GM19467 (cell line): ENCODE measurements around the gene TEX19.

Source experiments
- ATAC-seq: cut with Tn5 transposase; IDR thresholded peaks from one replicate; pipeline ENCODE4 v1.9.1; 2021; ENCODE audit warnings: mild to moderate bottlenecking, moderate library complexity; ENCODE audit not compliant: unreplicated experiment

The TEX19 gene

GRCh38 chr17:82358465-82359350 is at the start of gene TEX19:
TSS of gene TEX19 (plus strand) at chr17:82359247. CDS start at chr17:82362151, 2,904 bp downstream.
- ATAC-seq, result no peak

DNA sequence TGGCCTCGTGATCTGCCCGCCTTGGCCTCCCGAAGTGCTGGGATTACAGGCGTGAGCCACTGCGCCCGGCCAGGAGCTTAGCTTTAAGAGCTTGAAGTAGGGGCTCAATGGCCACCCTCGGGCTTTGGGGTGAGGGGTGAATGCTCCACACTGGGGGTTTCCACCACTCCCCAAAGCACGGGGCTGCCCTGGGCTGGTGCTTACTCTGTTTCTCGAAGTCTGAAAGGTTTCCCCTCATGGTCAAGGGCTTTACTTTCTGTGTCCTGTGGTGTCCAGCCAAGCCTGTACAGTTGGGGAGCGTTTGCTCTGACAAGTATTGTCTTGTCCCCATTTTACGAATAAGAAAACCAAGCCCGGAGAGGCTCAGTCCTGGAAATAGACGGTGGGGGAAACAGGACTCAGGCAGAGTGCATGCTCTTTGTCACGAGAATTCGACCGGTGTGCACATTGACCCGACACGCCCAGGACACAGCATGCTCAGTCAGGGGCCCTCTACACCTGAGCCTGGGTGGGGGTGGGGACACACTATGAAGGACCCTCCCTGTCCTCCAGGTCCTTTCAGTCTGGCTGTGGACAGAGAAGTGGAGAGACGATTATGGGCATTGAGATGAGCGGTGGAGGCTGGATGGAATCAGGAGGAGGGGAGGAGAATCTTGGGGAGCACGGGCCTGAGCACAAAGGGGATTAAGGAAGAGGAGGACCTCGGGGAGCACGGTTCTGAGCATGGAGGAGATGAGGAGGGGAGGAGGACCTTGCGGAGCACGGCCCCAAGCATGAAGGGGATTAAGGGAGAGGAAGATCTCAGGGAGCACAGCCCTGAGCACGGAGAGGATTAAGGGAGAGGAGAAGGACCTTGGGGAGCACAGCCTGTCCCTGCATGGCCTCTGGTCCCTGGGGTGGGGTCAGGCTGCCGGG is 49.1 kb upstream of the TEX19 start:
- no peak for ATAC-seq

GRCh38 chr17:82310877-82311276 is 48.2 kb upstream of the TEX19 start:
- no peak for ATAC-seq

GRCh38 chr17:82311971-82312370 is 47.1 kb upstream of the TEX19 start:
- no peak for ATAC-seq

DNA sequence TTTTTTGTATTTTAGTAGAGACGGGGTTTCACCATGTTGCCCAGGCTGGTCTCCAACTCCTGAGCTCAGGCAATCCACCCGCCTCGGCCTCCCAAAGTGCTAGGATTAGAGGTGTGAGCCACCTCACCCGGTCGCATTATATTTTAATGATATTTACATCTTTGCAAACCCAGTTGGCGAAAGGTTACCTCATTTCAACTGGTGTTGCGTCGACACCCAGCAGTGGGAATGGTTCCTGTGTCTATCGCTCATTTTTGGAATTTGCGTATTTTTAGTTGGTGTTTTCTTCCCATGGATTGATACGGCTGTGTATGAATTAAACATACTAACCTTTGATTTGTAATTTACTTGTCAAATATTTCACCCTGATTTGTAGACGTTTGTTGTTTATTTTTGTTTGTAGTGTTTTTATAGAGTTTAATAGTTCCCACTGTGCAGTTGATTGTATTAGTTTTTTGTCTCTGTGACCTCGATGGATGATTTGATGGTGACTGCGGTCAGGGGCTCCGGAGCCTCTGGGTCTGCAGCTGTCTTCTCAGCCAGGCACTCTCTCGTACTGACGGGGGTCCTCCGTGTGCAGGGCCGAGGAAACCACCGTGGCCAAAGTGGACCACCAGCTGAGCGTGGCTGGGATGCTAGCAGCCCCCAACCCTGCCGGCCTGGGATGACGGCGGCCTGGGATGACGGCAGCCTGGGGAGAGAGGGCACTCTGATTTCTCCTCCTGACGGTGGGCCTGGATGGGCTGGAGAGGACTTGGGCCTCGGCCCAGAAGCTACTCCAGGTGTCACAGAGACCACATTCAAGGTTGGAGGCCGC is 45.6 kb upstream of the TEX19 start:
- ATAC-seq, result no peak

DNA sequence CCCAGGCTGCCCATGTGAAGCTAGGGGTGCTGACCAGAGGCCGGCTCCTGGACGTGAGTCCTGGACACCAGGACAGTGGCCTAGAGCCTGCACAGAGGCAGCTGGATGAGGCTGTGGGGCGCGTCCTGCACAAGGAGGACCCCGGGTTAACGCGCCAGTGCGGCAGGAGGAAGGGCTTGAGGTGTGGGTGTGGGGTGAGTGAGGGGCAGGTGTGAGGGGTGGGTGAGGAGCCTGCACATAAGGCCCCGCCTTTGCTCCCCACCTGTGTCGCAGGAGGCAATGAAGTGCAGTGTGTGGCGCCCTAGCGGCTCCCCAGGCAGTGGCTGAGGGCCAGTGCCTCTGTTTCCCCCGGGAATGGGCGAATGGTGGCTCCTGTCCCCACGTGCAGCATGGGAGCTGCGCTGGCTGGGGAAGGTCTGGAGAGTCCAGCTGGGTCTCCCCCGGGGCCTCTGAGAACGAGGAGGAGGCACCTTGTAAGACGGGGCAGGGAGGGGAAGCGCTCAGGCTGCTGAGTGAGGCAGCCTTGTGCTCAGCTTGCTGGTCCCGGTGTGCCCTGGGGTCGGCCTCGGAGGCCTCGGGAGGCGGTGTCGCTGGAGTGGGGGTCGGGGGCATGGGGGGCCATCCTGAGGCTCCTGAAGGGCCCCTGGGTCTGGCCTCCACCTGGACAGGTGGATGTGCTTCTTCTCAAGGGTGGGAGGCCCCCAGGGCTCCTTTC is 44.9 kb upstream of the TEX19 start:
- ATAC-seq, result no peak

- ATAC-seq, result no peak
Measured at GRCh38 chr17:82314727-82315605, 44.1 kb upstream of the TEX19 start.

DNA sequence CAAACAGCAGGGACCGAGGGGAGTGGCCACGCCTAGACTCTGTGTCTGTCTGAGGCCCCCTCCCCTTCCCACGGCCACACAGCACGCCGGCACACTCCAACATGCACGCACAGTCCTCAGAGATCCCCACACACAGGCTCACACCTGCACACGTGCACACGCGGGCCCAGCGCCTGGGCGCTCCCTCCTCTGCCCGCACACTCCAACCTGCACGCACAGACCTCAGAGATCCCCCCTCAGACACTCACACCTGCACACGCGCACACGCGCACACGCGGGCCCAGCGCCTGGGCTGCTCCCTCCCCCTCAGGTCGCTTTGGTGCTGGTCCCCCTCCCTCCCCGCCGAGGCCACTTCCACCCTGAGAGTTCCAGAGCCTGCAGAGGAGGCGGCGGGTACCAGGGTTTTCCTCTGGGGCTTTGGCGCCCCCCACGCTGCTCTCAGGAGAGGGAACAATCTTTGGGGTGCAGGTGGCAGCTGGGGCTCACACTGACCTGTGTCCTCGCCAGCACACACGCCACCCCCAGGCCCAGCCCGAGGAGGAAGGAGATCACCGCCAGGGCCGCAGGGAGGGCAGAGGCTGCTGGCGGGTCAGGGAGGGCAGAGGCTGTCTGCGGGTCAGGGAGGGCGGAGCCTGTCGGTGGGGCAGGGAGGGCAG is 43.2 kb upstream of the TEX19 start:
- ATAC-seq, result no peak

DNA sequence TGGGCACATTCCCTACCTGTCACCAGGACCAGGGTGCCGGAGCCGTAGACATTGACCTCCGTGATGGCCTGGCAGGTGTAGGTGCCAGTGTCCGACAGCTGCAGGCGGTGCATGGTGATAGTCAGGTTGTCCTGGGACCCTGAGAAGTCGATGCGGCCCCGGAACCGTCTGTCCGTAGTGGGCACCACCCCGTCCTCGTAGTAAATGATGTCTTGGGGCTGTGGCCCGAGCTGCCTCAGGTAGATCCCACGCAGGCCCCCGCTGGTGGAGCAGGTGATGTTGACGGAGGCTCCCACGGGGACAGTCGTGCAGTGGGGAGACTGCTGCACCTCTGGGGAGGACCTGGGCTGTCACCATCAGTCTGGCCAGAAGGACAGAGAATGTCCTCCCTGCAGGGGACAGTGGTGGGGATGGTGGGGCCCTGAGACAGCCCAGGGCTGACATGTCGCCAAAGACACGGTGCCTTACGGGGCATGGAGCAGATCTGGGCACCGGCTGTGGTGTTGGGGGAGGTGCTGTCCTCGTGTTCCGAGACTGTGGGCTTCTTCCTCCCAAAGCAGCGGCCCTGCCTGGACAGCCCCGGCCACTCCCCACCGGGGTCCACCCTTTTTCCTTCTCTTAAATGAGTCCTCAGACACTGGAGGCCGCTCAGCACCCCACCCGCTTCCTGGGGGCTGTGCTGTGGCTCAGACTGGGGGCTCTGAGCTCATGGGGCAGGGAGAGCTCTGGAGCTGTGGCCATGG is 42.2 kb upstream of the TEX19 start:
- no peak for ATAC-seq

DNA sequence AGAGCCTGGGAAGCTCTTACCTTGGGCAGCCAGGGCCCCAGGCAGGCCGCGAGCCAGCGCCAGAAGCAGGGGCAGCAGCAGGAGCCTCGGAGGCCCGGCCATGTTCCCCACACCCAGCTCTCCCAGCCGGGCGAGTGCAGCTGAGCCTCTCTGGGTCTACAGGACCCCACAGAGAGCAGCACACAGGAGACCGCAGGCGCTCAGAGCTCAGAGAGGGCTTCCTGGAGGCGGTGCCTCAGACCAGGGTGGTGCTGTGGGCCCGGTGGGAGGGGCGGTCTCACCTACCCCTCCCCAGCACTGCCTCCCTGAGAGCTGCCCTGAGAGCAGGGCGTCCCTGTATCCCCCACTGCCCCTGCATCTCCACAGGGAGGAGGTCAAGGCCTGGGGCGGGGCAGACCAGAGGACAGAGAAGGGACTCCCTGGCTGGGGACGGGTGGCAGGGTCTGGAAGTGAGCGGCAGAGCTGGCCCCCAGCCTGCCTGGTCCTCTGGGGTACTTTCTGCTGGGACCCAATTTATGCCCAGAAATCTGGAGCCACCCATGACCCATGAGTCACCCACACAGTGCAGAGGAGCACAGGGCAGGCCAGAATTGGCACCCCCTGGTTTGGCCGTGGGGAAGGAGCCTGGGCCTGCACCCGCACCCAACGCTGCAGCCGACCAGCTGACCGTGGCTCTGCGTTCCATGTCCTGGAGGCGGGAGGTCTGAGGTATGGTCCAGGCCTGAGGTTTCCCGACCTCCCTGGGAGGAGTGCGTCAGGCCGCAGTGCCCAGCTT is 41.5 kb upstream of the TEX19 start, which contains the start of gene CD7:
Gene CD7 (minus strand): TSS at position 215 of the 775 bp plus-strand sequence. CDS start 113 bp downstream, at position 102.
- ATAC-seq, result no peak

GRCh38 chr17:82318169-82318498 is 40.9 kb upstream of the TEX19 start:
- no peak for ATAC-seq

DNA sequence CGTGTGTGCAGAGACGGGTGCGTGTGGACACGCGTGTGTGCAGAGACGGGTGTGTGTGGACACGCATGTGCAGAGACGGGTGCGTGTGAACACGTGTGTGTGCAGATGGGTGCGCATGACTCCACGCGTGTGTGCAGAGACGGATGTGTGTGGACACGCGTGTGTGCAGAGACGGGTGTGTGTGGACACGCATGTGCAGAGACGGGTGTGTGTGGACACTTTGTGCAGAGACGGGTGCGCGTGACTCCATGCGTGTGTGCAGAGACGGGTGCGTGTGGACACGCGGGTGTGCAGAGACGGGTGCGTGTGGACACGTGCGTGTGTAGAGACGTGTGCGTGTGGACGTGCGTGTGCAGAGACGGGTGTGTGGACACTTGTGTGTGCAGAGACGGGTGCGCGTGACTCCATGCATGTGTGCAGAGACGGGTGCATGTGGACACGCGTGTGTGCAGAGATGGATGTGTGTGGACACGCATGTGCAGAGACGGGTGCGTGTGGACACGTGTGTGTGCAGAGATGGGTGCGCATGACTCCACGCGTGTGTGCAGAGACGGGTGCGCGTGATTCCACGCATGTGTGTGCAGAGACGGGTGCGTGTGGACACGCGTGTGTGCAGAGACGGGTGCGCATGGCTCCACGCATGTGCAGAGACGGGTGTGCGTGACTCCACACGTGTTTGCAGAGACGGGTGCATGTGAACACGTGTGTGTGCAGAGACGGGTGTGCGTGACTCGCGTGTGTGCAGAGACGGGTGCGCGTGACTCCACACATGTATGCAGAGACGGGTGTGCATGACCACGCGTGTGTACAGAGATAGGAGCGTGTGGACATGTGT is 40.1 kb upstream of the TEX19 start:
- ATAC-seq, result no peak

- ATAC-seq, result no peak
Measured at GRCh38 chr17:82319619-82320062, 39.4 kb upstream of the TEX19 start.

GRCh38 chr17:82320140-82320840 is 38.8 kb upstream of the TEX19 start:
- no peak for ATAC-seq
